SK-N-SH (cell line): Measurements from ENCODE around the gene TRHDE. TPM values are rescaled to one million over a fixed set of nuclear protein-coding genes. Genes with fewer than 3 reads are reported as not detected.

Experiments
- CTCF ChIA-PET: fragments of 300-600, 350-600 bp; formaldehyde crosslinking; extraction: SDS; loops from one replicate; lab custom pipeline; 2021; lab: Yijun Ruan, JAX
- POLR2A ChIA-PET: fragments of 350-600 bp; sonication (Branson Sonifier 250); formaldehyde crosslinking; extraction: SDS; loops from one replicate; lab custom pipeline; 2020; ENCODE audit warnings: antibody characterized with exemption, inconsistent platforms; lab: Yijun Ruan, JAX
- DNase-seq: peaks from one replicate; pipeline ENCODE4 v3.0.0; 2012
- H2AFZ ChIP-seq: fragments of 200-600 bp; sonication (generic); 2 replicates; pipeline ENCODE4 v1.8.1; 2016; ENCODE audit warnings: antibody characterized with exemption, mild to moderate bottlenecking, low read depth
- H3F3A ChIP-seq: fragments of 200-600 bp; sonication (generic); replicated peaks from 2 replicates; pipeline ENCODE3; 2016; ENCODE audit warnings: antibody characterized with exemption, mild to moderate bottlenecking; ENCODE audit not compliant: insufficient read depth
- H3K27ac ChIP-seq, 2 experiments: fragments of 200-500 bp in 1 of 2; fragments of 200-600 bp in 1 of 2; sonication (Bioruptor generic) in 1 of 2; sonication (generic), shearing (Covaris generic) in 1 of 2; 2 replicates each; pipeline versions ENCODE4 v1.5.1 to v1.6.1; 2014 to 2016; ENCODE audit warnings: low read depth in 2 of 2, inconsistent platforms in 1 of 2, low read length in 1 of 2, mild to moderate bottlenecking in 1 of 2, mixed read lengths in 1 of 2
- H3K27me3 ChIP-seq: fragments of 200-600 bp; sonication (generic), shearing (Covaris generic); 2 replicates; pipeline ENCODE4 v1.6.1; 2016; ENCODE audit warnings: mixed run types; ENCODE audit not compliant: insufficient read depth
- H3K36me3 ChIP-seq, 2 experiments: fragments of 200-500 bp in 1 of 2; fragments of 200-600 bp in 1 of 2; sonication (Bioruptor generic) in 1 of 2; sonication (generic) in 1 of 2; replicated peaks in 1 of 2; 2 replicates each; pipeline versions ENCODE3 to v1.5.1; 2014 to 2016; ENCODE audit warnings: low read length in 1 of 2, mild to moderate bottlenecking in 1 of 2; ENCODE audit not compliant: insufficient read depth in 2 of 2, control insufficient read depth in 1 of 2
- H3K4me1 ChIP-seq, 2 experiments: fragments of 200-500 bp in 1 of 2; fragments of 200-600 bp in 1 of 2; sonication (Bioruptor generic) in 1 of 2; sonication (generic), shearing (Covaris generic) in 1 of 2; 2 replicates each; pipeline versions ENCODE4 v1.5.1 to v1.6.1; 2014 to 2016; ENCODE audit warnings: low read depth in 1 of 2, low read length in 1 of 2, mixed run types in 1 of 2; ENCODE audit not compliant: insufficient read depth in 2 of 2, control insufficient read depth in 1 of 2
- H3K4me2 ChIP-seq: fragments of 200-600 bp; sonication (generic), shearing (Covaris generic); 2 replicates; pipeline ENCODE4 v1.6.1; 2017; ENCODE audit warnings: mixed run types
- H3K4me3 ChIP-seq, 2 experiments: fragments of 200-500 bp in 1 of 2; fragments of 200-600 bp in 1 of 2; sonication (Bioruptor generic) in 1 of 2; sonication (generic), shearing (Covaris generic) in 1 of 2; 2 replicates each; pipeline versions ENCODE4 v1.5.1 to v1.8.1; 2014 to 2016; ENCODE audit warnings: low read depth in 2 of 2, inconsistent platforms in 1 of 2, low read length in 1 of 2, mild to moderate bottlenecking in 1 of 2, mixed read lengths in 1 of 2, moderate library complexity in 1 of 2
- H3K79me2 ChIP-seq: fragments of 200-600 bp; sonication (generic); 2 replicates; pipeline ENCODE4 v1.8.1; 2017; ENCODE audit warnings: mild to moderate bottlenecking; ENCODE audit not compliant: insufficient read depth
- H3K9ac ChIP-seq: fragments of 200-600 bp; sonication (generic); 2 replicates; pipeline ENCODE4 v1.6.1; 2017; ENCODE audit warnings: mixed run types
- H3K9me2 ChIP-seq: fragments of 200-600 bp; sonication (generic); 2 replicates; pipeline ENCODE4 v1.6.1; 2017; ENCODE audit warnings: mixed run types
- H3K9me3 ChIP-seq: fragments of 200-600 bp; sonication (generic); 2 replicates; pipeline ENCODE4 v1.6.1; 2017; ENCODE audit warnings: mixed run types, mild to moderate bottlenecking, moderate library complexity
- H4K20me1 ChIP-seq: fragments of 200-600 bp; sonication (generic); 2 replicates; pipeline ENCODE4 v1.6.1; 2017; ENCODE audit warnings: mild to moderate bottlenecking, mixed run types; ENCODE audit not compliant: insufficient read depth
- CHD2 ChIP-seq: fragments of 150-350 bp; IDR thresholded peaks from 2 replicates; pipeline ENCODE4 v1.6.1; 2018; ENCODE audit warnings: low read length; ENCODE audit not compliant: partially characterized antibody
- ELF1 ChIP-seq: IDR thresholded peaks from 2 replicates; pipeline ENCODE4 v1.4.0; 2012
- EZH2phosphoT487 ChIP-seq: fragments of 200-600 bp; sonication (generic); IDR thresholded peaks from 2 replicates; pipeline ENCODE4 v1.6.1; 2017; ENCODE audit warnings: low read depth, mixed run types, mild to moderate bottlenecking, antibody characterized with exemption, moderate library complexity, borderline replicate concordance
- FOSL2 ChIP-seq: IDR thresholded peaks from 2 replicates; pipeline ENCODE4 v1.4.0; 2012; ENCODE audit warnings: low read depth, mild to moderate bottlenecking, moderate library complexity, borderline replicate concordance
- FOXJ3 ChIP-seq: sonication (generic); formaldehyde crosslinking; IDR thresholded peaks from 2 replicates; pipeline ENCODE4 v1.5.1; 2020; ENCODE audit warnings: mild to moderate bottlenecking, missing genetic modification reagents
- FOXM1 ChIP-seq: IDR thresholded peaks from 2 replicates; pipeline ENCODE4 v1.4.0; 2012; ENCODE audit warnings: low read depth, mild to moderate bottlenecking
- GABPA ChIP-seq: IDR thresholded peaks from 2 replicates; pipeline ENCODE4 v1.4.0; 2012; ENCODE audit warnings: low read depth, mild to moderate bottlenecking
- MXI1 ChIP-seq: IDR thresholded peaks from 2 replicates; pipeline ENCODE4 v1.6.1; 2012; ENCODE audit warnings: mild to moderate bottlenecking, low read depth, low read length, improper control_type of control experiment
- NFIC ChIP-seq: IDR thresholded peaks from 2 replicates; pipeline ENCODE4 v1.4.0; 2012; ENCODE audit warnings: borderline replicate concordance
- RAD21 ChIP-seq: IDR thresholded peaks from 2 replicates; pipeline ENCODE4 v1.6.1; 2012; ENCODE audit warnings: mild to moderate bottlenecking, low read length
- RFX5 ChIP-seq: IDR thresholded peaks from 2 replicates; pipeline ENCODE4 v1.6.1; 2012; ENCODE audit warnings: mild to moderate bottlenecking, improper control_type of control experiment, low read length
- RXRA ChIP-seq: IDR thresholded peaks from 2 replicates; pipeline ENCODE4 v1.4.0; 2012; ENCODE audit warnings: low read depth, mild to moderate bottlenecking, borderline replicate concordance
- SIN3A ChIP-seq: IDR thresholded peaks from 2 replicates; pipeline ENCODE4 v1.6.1; 2012; ENCODE audit warnings: low read depth, mild to moderate bottlenecking, low read length, moderate library complexity, borderline replicate concordance
- SMC3 ChIP-seq: IDR thresholded peaks from 2 replicates; pipeline ENCODE4 v1.6.1; 2012; ENCODE audit warnings: low read depth, low read length, improper control_type of control experiment
- YY1 ChIP-seq: IDR thresholded peaks from 2 replicates; pipeline ENCODE4 v1.4.0; 2012; ENCODE audit warnings: low read depth, mild to moderate bottlenecking
- polyA plus RNA-seq, 3 experiments: library from polyadenylated mRNA; depleted of rRNA; stranded (reverse); fragments of >200 nt; gene quantifications; 2 replicates each; pipeline ENCODE4 v1.2.3, GENCODE V29; 2012
- TF ChIP-seq, protein P1 (sequence below): fragments of 150-350 bp; IDR thresholded peaks from 2 replicates; pipeline ENCODE4 v1.6.1; 2017; ENCODE audit warnings: antibody characterized with exemption, low read length, low read depth, borderline replicate concordance
- TF ChIP-seq, protein P2 (sequence below): IDR thresholded peaks from 2 replicates; pipeline ENCODE4 v1.4.0; 2012; ENCODE audit warnings: low read depth, borderline replicate concordance
- TF ChIP-seq, protein P3 (sequence below): fragments of 150-350 bp; IDR thresholded peaks from 2 replicates; pipeline ENCODE4 v1.6.1; 2016; ENCODE audit warnings: mild to moderate bottlenecking, low read depth, low read length
- TF ChIP-seq, protein P4 (sequence below): fragments of 200-600 bp; sonication (generic); IDR thresholded peaks from 2 replicates; pipeline ENCODE4 v1.6.1; 2017; ENCODE audit warnings: antibody characterized with exemption, mild to moderate bottlenecking, moderate library complexity
- TF ChIP-seq, protein P5 (sequence below): IDR thresholded peaks from 2 replicates; pipeline ENCODE4 v1.4.0; 2012; ENCODE audit warnings: low read depth

Gene TRHDE
- polyA plus RNA-seq, 1 of the 3 experiments (the other 2 are of a cell fraction): 0.46 TPM

DNA sequence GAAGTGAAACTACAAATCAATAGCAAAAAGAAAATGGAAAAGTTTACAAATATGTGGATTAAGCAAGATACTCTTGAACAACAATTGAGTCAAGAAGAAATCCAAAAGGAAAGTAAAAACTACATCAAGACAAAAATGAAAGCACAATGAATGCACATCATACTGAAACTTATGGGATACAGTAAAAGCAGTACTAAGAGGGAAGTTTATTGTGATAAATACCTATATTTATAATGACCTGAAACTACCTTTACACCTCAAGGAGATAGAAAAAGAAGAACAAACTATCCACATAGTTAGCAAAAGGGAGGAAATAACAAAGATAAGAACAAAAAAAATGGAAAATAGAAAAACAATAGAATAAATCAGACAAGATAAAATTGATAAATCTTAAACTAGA, 375.0 kb downstream of the TRHDE start:
- no peak overlapping the region for H3K4me2 ChIP-seq
- TF ChIP-seq, protein P1, sequence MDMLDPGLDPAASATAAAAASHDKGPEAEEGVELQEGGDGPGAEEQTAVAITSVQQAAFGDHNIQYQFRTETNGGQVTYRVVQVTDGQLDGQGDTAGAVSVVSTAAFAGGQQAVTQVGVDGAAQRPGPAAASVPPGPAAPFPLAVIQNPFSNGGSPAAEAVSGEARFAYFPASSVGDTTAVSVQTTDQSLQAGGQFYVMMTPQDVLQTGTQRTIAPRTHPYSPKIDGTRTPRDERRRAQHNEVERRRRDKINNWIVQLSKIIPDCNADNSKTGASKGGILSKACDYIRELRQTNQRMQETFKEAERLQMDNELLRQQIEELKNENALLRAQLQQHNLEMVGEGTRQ: no peak
- TF ChIP-seq FOXM1 (no peak), FOSL2 (no peak), RXRA (no peak), EZH2phosphoT487 (no peak), RAD21 (no peak), SIN3A (no peak), SMC3 (no peak), YY1 (no peak), RFX5 (no peak)
- TF ChIP-seq, protein P2, sequence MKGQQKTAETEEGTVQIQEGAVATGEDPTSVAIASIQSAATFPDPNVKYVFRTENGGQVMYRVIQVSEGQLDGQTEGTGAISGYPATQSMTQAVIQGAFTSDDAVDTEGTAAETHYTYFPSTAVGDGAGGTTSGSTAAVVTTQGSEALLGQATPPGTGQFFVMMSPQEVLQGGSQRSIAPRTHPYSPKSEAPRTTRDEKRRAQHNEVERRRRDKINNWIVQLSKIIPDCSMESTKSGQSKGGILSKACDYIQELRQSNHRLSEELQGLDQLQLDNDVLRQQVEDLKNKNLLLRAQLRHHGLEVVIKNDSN: no peak
- TF ChIP-seq, protein P3, sequence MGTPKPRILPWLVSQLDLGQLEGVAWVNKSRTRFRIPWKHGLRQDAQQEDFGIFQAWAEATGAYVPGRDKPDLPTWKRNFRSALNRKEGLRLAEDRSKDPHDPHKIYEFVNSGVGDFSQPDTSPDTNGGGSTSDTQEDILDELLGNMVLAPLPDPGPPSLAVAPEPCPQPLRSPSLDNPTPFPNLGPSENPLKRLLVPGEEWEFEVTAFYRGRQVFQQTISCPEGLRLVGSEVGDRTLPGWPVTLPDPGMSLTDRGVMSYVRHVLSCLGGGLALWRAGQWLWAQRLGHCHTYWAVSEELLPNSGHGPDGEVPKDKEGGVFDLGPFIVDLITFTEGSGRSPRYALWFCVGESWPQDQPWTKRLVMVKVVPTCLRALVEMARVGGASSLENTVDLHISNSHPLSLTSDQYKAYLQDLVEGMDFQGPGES: no peak
- H3K4me3 ChIP-seq: no peak overlapping the region
- DNase-seq: no peak
- H3K9me2 ChIP-seq: no peaks in the 10 kb centered on the region
- H3K36me3 ChIP-seq: no peaks in the 10 kb centered on the region
- POLR2A ChIA-PET: no interaction called here
- H4K20me1 ChIP-seq: no peaks in the 10 kb centered on the region
- no peaks in the 10 kb centered on the region for H3K27me3 ChIP-seq
- H3K27ac ChIP-seq: no peak overlapping the region
- no peaks in the 10 kb centered on the region for H3K79me2 ChIP-seq
- no peaks in the 10 kb centered on the region for H3K9me3 ChIP-seq
- H3F3A ChIP-seq: no peaks in the 10 kb centered on the region
- H2AFZ ChIP-seq: no peak overlapping the region
- CTCF ChIA-PET: no interaction called here
- no peaks in the 10 kb centered on the region for H3K4me1 ChIP-seq
- H3K9ac ChIP-seq: no peak overlapping the region

DNA sequence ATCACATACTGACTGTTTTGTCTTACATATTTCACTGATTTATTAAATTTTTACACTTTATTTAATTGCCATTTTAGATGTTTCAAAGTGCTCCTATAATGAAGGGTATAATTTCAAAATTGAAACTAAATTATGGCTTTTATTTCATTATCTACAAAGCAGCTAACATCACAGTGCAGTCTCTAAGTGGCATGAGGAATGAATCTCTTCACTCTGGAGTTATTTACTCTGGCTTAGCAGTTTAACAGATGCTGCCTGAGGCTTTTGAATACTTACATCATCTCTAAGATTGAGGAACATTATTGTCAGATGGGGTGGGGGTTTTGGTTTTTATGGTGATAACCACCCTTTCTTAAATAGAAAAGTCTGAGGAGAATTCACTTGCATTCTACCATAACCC, 386.4 kb downstream of the TRHDE start:
- Histone ChIP-seq H3K9me2 (no peaks in the 10 kb centered on the region), H3K4me3 (no peak overlapping the region), H2AFZ (no peak overlapping the region), H3K9me3 (no peaks in the 10 kb centered on the region), H3K27me3 (no peaks in the 10 kb centered on the region), H3K4me2 (no peak overlapping the region), H4K20me1 (no peaks in the 10 kb centered on the region), H3F3A (no peaks in the 10 kb centered on the region), H3K36me3 (no peaks in the 10 kb centered on the region), H3K27ac (no peak overlapping the region), H3K4me1 (no peaks in the 10 kb centered on the region; a peak in 1 of 4 replicates), H3K9ac (no peak overlapping the region), H3K79me2 (no peaks in the 10 kb centered on the region)
- DNase-seq: no peak
- CTCF ChIA-PET: no interaction called here
- POLR2A ChIA-PET: no interaction called here
- TF ChIP-seq CHD2 (no peak), NFIC (no peak), ELF1 (no peak), RFX5 (no peak), SMC3 (no peak), FOXJ3 (CRISPR knock-in tag) (no peak), GABPA (no peak), MXI1 (no peak), SIN3A (no peak)
- TF ChIP-seq, protein P4, sequence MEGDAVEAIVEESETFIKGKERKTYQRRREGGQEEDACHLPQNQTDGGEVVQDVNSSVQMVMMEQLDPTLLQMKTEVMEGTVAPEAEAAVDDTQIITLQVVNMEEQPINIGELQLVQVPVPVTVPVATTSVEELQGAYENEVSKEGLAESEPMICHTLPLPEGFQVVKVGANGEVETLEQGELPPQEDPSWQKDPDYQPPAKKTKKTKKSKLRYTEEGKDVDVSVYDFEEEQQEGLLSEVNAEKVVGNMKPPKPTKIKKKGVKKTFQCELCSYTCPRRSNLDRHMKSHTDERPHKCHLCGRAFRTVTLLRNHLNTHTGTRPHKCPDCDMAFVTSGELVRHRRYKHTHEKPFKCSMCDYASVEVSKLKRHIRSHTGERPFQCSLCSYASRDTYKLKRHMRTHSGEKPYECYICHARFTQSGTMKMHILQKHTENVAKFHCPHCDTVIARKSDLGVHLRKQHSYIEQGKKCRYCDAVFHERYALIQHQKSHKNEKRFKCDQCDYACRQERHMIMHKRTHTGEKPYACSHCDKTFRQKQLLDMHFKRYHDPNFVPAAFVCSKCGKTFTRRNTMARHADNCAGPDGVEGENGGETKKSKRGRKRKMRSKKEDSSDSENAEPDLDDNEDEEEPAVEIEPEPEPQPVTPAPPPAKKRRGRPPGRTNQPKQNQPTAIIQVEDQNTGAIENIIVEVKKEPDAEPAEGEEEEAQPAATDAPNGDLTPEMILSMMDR: no peak
- TF ChIP-seq, protein P5, sequence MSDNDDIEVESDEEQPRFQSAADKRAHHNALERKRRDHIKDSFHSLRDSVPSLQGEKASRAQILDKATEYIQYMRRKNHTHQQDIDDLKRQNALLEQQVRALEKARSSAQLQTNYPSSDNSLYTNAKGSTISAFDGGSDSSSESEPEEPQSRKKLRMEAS: no peak
- TF ChIP-seq, protein P3: no peak
- TF ChIP-seq, protein P1: no peak
